Measurements from ENCODE around the gene LENG8.

DNA sequence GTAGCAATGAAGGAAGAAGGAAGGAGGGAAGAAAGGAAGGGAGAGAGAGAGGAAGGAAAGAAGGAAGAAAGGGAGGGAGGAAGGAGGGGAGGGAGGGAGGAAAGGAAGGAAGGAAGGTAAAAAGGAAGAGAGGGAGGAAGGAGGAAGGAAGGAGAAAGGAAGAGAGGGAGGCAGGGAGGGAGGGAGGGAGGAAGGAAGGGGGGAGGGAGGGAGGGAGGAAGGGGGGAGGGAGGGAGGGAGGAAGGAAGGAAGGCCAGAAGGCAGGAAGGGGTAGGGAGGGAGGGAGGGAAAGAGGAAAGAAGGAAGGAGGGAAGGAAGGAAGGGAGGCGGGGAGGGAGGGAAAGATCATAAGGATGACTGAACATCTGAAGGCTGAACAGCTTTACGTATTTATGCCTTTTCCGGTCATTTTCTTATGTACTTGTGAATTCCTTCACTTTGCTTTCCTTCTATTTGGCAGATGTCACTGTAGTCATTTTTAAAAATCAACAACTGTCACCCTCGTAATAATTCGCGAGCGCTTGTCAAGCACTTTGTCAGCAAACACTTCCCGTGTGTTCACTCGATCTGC lies 40.5 kb upstream of the LENG8 start:
- TF ChIP-seq, protein P1, sequence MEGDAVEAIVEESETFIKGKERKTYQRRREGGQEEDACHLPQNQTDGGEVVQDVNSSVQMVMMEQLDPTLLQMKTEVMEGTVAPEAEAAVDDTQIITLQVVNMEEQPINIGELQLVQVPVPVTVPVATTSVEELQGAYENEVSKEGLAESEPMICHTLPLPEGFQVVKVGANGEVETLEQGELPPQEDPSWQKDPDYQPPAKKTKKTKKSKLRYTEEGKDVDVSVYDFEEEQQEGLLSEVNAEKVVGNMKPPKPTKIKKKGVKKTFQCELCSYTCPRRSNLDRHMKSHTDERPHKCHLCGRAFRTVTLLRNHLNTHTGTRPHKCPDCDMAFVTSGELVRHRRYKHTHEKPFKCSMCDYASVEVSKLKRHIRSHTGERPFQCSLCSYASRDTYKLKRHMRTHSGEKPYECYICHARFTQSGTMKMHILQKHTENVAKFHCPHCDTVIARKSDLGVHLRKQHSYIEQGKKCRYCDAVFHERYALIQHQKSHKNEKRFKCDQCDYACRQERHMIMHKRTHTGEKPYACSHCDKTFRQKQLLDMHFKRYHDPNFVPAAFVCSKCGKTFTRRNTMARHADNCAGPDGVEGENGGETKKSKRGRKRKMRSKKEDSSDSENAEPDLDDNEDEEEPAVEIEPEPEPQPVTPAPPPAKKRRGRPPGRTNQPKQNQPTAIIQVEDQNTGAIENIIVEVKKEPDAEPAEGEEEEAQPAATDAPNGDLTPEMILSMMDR (IDR thresholded peaks at IDR 0.05; ENCODE audit: low read depth, low read length, missing input control), result no peak
- no peak for TF ChIP-seq SP1 (IDR thresholded peaks at IDR 0.05)
- TF ChIP-seq GABPA (IDR thresholded peaks at IDR 0.05 in 1 of 2, conservative IDR thresholded peaks at IDR 0.05 in 1 of 2), result no peak
- TF ChIP-seq, protein P2, sequence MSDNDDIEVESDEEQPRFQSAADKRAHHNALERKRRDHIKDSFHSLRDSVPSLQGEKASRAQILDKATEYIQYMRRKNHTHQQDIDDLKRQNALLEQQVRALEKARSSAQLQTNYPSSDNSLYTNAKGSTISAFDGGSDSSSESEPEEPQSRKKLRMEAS (IDR thresholded peaks at IDR 0.05), result no peak
- TF ChIP-seq RAD21 (IDR thresholded peaks at IDR 0.05), result no peak
- no peak for TF ChIP-seq HNF4A (conservative IDR thresholded peaks at IDR 0.05)
- no peak for TF ChIP-seq TAF1 (conservative IDR thresholded peaks at IDR 0.05)
- TF ChIP-seq, protein P3, sequence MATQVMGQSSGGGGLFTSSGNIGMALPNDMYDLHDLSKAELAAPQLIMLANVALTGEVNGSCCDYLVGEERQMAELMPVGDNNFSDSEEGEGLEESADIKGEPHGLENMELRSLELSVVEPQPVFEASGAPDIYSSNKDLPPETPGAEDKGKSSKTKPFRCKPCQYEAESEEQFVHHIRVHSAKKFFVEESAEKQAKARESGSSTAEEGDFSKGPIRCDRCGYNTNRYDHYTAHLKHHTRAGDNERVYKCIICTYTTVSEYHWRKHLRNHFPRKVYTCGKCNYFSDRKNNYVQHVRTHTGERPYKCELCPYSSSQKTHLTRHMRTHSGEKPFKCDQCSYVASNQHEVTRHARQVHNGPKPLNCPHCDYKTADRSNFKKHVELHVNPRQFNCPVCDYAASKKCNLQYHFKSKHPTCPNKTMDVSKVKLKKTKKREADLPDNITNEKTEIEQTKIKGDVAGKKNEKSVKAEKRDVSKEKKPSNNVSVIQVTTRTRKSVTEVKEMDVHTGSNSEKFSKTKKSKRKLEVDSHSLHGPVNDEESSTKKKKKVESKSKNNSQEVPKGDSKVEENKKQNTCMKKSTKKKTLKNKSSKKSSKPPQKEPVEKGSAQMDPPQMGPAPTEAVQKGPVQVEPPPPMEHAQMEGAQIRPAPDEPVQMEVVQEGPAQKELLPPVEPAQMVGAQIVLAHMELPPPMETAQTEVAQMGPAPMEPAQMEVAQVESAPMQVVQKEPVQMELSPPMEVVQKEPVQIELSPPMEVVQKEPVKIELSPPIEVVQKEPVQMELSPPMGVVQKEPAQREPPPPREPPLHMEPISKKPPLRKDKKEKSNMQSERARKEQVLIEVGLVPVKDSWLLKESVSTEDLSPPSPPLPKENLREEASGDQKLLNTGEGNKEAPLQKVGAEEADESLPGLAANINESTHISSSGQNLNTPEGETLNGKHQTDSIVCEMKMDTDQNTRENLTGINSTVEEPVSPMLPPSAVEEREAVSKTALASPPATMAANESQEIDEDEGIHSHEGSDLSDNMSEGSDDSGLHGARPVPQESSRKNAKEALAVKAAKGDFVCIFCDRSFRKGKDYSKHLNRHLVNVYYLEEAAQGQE (IDR thresholded peaks at IDR 0.05), result no peak
- TF ChIP-seq HNF4G (IDR thresholded peaks at IDR 0.05), result no peak
- TF ChIP-seq JUND (IDR thresholded peaks at IDR 0.05), result no peak
- no peak for TF ChIP-seq EGR1 (IDR thresholded peaks at IDR 0.05; ENCODE audit: low read depth in 2 of 2)
- no peak for TF ChIP-seq FOXA1 (IDR thresholded peaks at IDR 0.05)
- TF ChIP-seq, protein P4, sequence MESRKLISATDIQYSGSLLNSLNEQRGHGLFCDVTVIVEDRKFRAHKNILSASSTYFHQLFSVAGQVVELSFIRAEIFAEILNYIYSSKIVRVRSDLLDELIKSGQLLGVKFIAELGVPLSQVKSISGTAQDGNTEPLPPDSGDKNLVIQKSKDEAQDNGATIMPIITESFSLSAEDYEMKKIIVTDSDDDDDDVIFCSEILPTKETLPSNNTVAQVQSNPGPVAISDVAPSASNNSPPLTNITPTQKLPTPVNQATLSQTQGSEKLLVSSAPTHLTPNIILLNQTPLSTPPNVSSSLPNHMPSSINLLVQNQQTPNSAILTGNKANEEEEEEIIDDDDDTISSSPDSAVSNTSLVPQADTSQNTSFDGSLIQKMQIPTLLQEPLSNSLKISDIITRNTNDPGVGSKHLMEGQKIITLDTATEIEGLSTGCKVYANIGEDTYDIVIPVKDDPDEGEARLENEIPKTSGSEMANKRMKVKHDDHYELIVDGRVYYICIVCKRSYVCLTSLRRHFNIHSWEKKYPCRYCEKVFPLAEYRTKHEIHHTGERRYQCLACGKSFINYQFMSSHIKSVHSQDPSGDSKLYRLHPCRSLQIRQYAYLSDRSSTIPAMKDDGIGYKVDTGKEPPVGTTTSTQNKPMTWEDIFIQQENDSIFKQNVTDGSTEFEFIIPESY (IDR thresholded peaks at IDR 0.05), result no peak
